IMR-90 (cell line): ENCODE results near the gene CLEC5A. TPM values are rescaled to one million over a fixed set of nuclear protein-coding genes. Genes with fewer than 3 reads are reported as not detected.

Experiments used
- ATAC-seq: fragments of 200-7000 bp; cut with Tn5 transposase; 2 replicates; pipeline ENCODE4 v1.9.1; 2020; ENCODE audit warnings: low read depth, mild to moderate bottlenecking, moderate library complexity
- BruUV-seq: library from RNA; stranded (reverse); fragments of 400-500 nt; replicated peaks from 2 replicates; lab custom pipeline; 2021; lab: Mats Ljungman, UMichigan
- CTCF ChIA-PET: fragments of 300-600 bp; formaldehyde crosslinking; extraction: SDS; loops from one replicate; lab custom pipeline; 2021; ENCODE audit warnings: antibody characterized with exemption; lab: Yijun Ruan, JAX
- POLR2A ChIA-PET: fragments of 300-600 bp; sonication (Branson Sonifier 250); formaldehyde crosslinking; loops from one replicate; lab custom pipeline; 2022; ENCODE audit warnings: antibody characterized with exemption; ENCODE audit not compliant: unreplicated experiment; lab: Charles Lee
- DNase-seq: peaks from one replicate; pipeline ENCODE4 v3.0.0; 2013
- H2AFZ ChIP-seq: replicated peaks from 2 replicates; pipeline ENCODE3; 2013; ENCODE audit warnings: low read length, mild to moderate bottlenecking; ENCODE audit not compliant: poor library complexity
- H2AK5ac ChIP-seq: 2 replicates; pipeline ENCODE4 v1.6.1; 2013; ENCODE audit warnings: low read depth, low read length, inconsistent platforms
- H2AK9ac ChIP-seq: replicated peaks from 2 replicates; pipeline ENCODE3; 2013; ENCODE audit warnings: mild to moderate bottlenecking, low read depth, low read length, moderate library complexity; ENCODE audit not compliant: poor library complexity
- H2BK120ac ChIP-seq: 2 replicates; pipeline ENCODE4 v1.6.1; 2013; ENCODE audit warnings: low read depth, low read length, inconsistent platforms
- H2BK15ac ChIP-seq: 3 replicates; pipeline ENCODE4 v1.6.1; 2013; ENCODE audit warnings: low read depth, low read length, inconsistent platforms
- H2BK20ac ChIP-seq: 2 replicates; pipeline ENCODE4 v1.6.1; 2013; ENCODE audit warnings: low read depth, mild to moderate bottlenecking, inconsistent platforms, low read length, moderate library complexity
- H2BK5ac ChIP-seq: 2 replicates; pipeline ENCODE4 v1.6.1; 2013; ENCODE audit warnings: mild to moderate bottlenecking, low read depth, low read length, inconsistent platforms; ENCODE audit not compliant: poor library complexity, severe bottlenecking
- H3K14ac ChIP-seq: replicated peaks from 2 replicates; pipeline ENCODE4 v1.6.1; 2013; ENCODE audit warnings: low read depth, low read length, inconsistent platforms
- H3K18ac ChIP-seq: 2 replicates; pipeline ENCODE4 v1.6.1; 2013; ENCODE audit warnings: low read depth, low read length, control low read depth
- H3K23ac ChIP-seq: 2 replicates; pipeline ENCODE4 v1.6.1; 2013; ENCODE audit warnings: low read depth, low read length, inconsistent platforms
- H3K27ac ChIP-seq: 2 replicates; pipeline ENCODE4 v1.5.1; 2013; ENCODE audit warnings: mild to moderate bottlenecking, control low read depth, low read length; ENCODE audit not compliant: insufficient read depth
- H3K27me3 ChIP-seq: 2 replicates; pipeline ENCODE4 v1.6.1; 2013; ENCODE audit warnings: low read length; ENCODE audit not compliant: control insufficient read depth, insufficient read depth
- H3K36me3 ChIP-seq: 2 replicates; pipeline ENCODE4 v1.6.1; 2013; ENCODE audit warnings: low read length, mixed read lengths; ENCODE audit not compliant: control insufficient read depth, insufficient read depth
- H3K4ac ChIP-seq: 2 replicates; pipeline ENCODE4 v1.6.1; 2013; ENCODE audit warnings: low read depth, low read length, inconsistent platforms
- H3K4me1 ChIP-seq: 2 replicates; pipeline ENCODE4 v1.6.1; 2013; ENCODE audit warnings: low read length, mixed read lengths; ENCODE audit not compliant: control insufficient read depth, insufficient read depth
- H3K4me2 ChIP-seq: 2 replicates; pipeline ENCODE4 v1.6.1; 2013; ENCODE audit warnings: low read depth, mild to moderate bottlenecking, control low read depth, low read length, moderate library complexity
- H3K4me3 ChIP-seq: 2 replicates; pipeline ENCODE4 v1.5.1; 2013; ENCODE audit warnings: low read depth, mild to moderate bottlenecking, control low read depth, low read length, moderate library complexity; ENCODE audit not compliant: insufficient read depth
- H3K56ac ChIP-seq: 2 replicates; pipeline ENCODE4 v1.6.1; 2013; ENCODE audit warnings: low read length, inconsistent platforms; ENCODE audit not compliant: insufficient read depth; ENCODE audit errors: extremely low read depth
- H3K79me1 ChIP-seq, 2 experiments: 2 replicates each; pipeline ENCODE4 v1.6.1; 2013; ENCODE audit warnings: low read length in 2 of 2, inconsistent platforms in 1 of 2, low read depth in 1 of 2
- H3K9ac ChIP-seq: 2 replicates; pipeline ENCODE4 v1.6.1; 2013; ENCODE audit warnings: low read depth, low read length, control low read depth
- H3K9me1 ChIP-seq: 2 replicates; pipeline ENCODE4 v1.6.1; 2013; ENCODE audit warnings: low read length, inconsistent platforms; ENCODE audit not compliant: insufficient read depth
- H3K9me3 ChIP-seq: 2 replicates; pipeline ENCODE4 v1.6.1; 2013; ENCODE audit warnings: low read length; ENCODE audit not compliant: control insufficient read depth, insufficient read depth
- H4K20me1 ChIP-seq: 2 replicates; pipeline ENCODE4 v1.6.1; 2013; ENCODE audit warnings: low read length, inconsistent platforms; ENCODE audit not compliant: insufficient read depth
- H4K5ac ChIP-seq: 2 replicates; pipeline ENCODE4 v1.6.1; 2013; ENCODE audit warnings: mild to moderate bottlenecking, low read depth, low read length, control low read depth
- H4K8ac ChIP-seq, 2 experiments: 2 replicates each; pipeline ENCODE4 v1.6.1; 2013; ENCODE audit warnings: low read depth in 2 of 2, low read length in 2 of 2, control low read depth in 1 of 2, inconsistent platforms in 1 of 2
- H4K91ac ChIP-seq: 2 replicates; pipeline ENCODE4 v1.6.1; 2013; ENCODE audit warnings: low read depth, low read length, inconsistent platforms; ENCODE audit not compliant: insufficient read depth
- BHLHE40 ChIP-seq: fragments of 150-350 bp; IDR thresholded peaks from 2 replicates; pipeline ENCODE4 v1.6.1; 2016; ENCODE audit warnings: mild to moderate bottlenecking, low read depth, low read length
- CEBPB ChIP-seq: IDR thresholded peaks from 2 replicates; pipeline ENCODE4 v1.6.1; 2012; ENCODE audit warnings: low read depth, low read length, improper control_type of control experiment
- CHD1 ChIP-seq: IDR thresholded peaks from 2 replicates; pipeline ENCODE4 v1.6.1; 2012; ENCODE audit warnings: low read depth, low read length, improper control_type of control experiment
- ELK1 ChIP-seq: fragments of 150-350 bp; IDR thresholded peaks from 2 replicates; pipeline ENCODE4 v1.6.1; 2016; ENCODE audit warnings: low read depth, mild to moderate bottlenecking, low read length, moderate library complexity, borderline replicate concordance
- FOS ChIP-seq: fragments of 150-350 bp; IDR thresholded peaks from 2 replicates; pipeline ENCODE4 v1.6.1; 2016; ENCODE audit warnings: low read depth, low read length
- MAFK ChIP-seq: IDR thresholded peaks from 2 replicates; pipeline ENCODE4 v1.6.1; 2012; ENCODE audit warnings: low read depth, low read length, improper control_type of control experiment
- MAZ ChIP-seq: IDR thresholded peaks from 2 replicates; pipeline ENCODE4 v1.6.1; 2012; ENCODE audit warnings: low read depth, mild to moderate bottlenecking, low read length, improper control_type of control experiment, moderate library complexity, borderline replicate concordance
- MXI1 ChIP-seq: IDR thresholded peaks from 2 replicates; pipeline ENCODE4 v1.6.1; 2012; ENCODE audit warnings: low read depth, mild to moderate bottlenecking, low read length, moderate library complexity, borderline replicate concordance
- POLR2A ChIP-seq: IDR thresholded peaks from 2 replicates; pipeline ENCODE4 v1.6.1; 2012; ENCODE audit warnings: mild to moderate bottlenecking, low read depth, low read length
- RAD21 ChIP-seq: IDR thresholded peaks from 2 replicates; pipeline ENCODE4 v1.6.1; 2012; ENCODE audit warnings: low read length, improper control_type of control experiment
- RCOR1 ChIP-seq: IDR thresholded peaks from 2 replicates; pipeline ENCODE4 v1.6.1; 2012; ENCODE audit warnings: mild to moderate bottlenecking, low read length, improper control_type of control experiment; ENCODE audit not compliant: insufficient replicate concordance
- RFX5 ChIP-seq: IDR thresholded peaks from 2 replicates; pipeline ENCODE4 v1.8.0; 2012; ENCODE audit warnings: low read depth, mild to moderate bottlenecking, low read length, moderate library complexity
- SMC3 ChIP-seq: fragments of 150-350 bp; IDR thresholded peaks from 2 replicates; pipeline ENCODE4 v1.6.1; 2016; ENCODE audit warnings: low read depth, mild to moderate bottlenecking, antibody characterized with exemption, low read length, moderate library complexity
- USF2 ChIP-seq: fragments of 150-350 bp; IDR thresholded peaks from 2 replicates; pipeline ENCODE4 v1.6.1; 2017; ENCODE audit warnings: mild to moderate bottlenecking, antibody characterized with exemption, low read length, low read depth
- WGBS, 2 experiments: methylation state at CpG; one replicate each; pipeline versions ENCODE4 v1.1.5 to v1.1.7; 2013; ENCODE audit warnings: missing lambda C conversion rate in 2 of 2; ENCODE audit not compliant: insufficient read length in 1 of 2; ENCODE audit errors: extremely low coverage in 2 of 2; 5-methylcytosine and 5-hydroxymethylcytosine counted together
- dilution Hi-C: fragments of 300-500 bp; cut with HindIII; formaldehyde crosslinking; loops from one replicate; pipeline ENCODE4 v1.14.3; 2018; ENCODE audit warnings: low sequenced_read_pairs; ENCODE audit not compliant: unreplicated experiment
- in situ Hi-C: fragments of 300-500 bp; cut with MboI; formaldehyde crosslinking; loops from 3 replicates; pipeline ENCODE4 v1.14.3; 2019; ENCODE audit warnings: low sequenced_read_pairs, inconsistent platforms, mixed read lengths
- intact Hi-C: fragments of 100-400 bp; cut with micrococcal nuclease; formaldehyde crosslinking; loops from 2 replicates; pipeline ENCODE4 v1.10.0; 2022
- polyA plus RNA-seq, 3 experiments: library from polyadenylated mRNA; depleted of rRNA; stranded (reverse); fragments of >200 nt; gene quantifications; 2 replicates each; pipeline ENCODE4 v1.2.3, GENCODE V29; 2012; ENCODE audit warnings: low replicate concordance in 1 of 3
- total RNA-seq: library from RNA; depleted of rRNA; stranded (reverse); fragments of >200 nt; gene quantifications from 2 replicates; pipeline ENCODE4 v1.2.3, GENCODE V29; 2012

Gene CLEC5A
- total and polyA plus RNA-seq, 2 of the 4 experiments (the other 2 are of a cell fraction): not detected

GRCh38 chr7:141992688-141993087, 45.9 kb upstream of the CLEC5A start:
- dilution Hi-C loops: no loop called here
- 20% methylated on average over 1 of the region's 4 CpGs; no CpG with 5 or more reads in 1 of the 2 experiments for WGBS, 2 experiments

More at GRCh38 chr7:141992688-141993087, 45.9 kb upstream of the CLEC5A start:
- Histone ChIP-seq H3K18ac (no peak overlapping the region), H4K5ac (no peak overlapping the region), H3K4me1 (no peaks in the 10 kb centered on the region), H3K79me1 (no peaks in the 10 kb centered on the region), H2AK9ac (no peak overlapping the region), H3K4ac (no peak overlapping the region), H3K14ac (no peak overlapping the region), H2AFZ (no peak overlapping the region), H3K36me3 (no peaks in the 10 kb centered on the region), H3K9me3 (peaks cover 25% of the 10 kb centered on the region), H3K27ac (no peak overlapping the region), H3K23ac (no peak overlapping the region), H2BK15ac (no peak overlapping the region), H3K9me1 (no peaks in the 10 kb centered on the region), H4K91ac (no peak overlapping the region), H3K4me2 (no peak overlapping the region), H4K8ac (no peak overlapping the region), H2BK5ac (no peak overlapping the region), H4K20me1 (no peaks in the 10 kb centered on the region), H3K27me3 (no peaks in the 10 kb centered on the region), H2AK5ac (no peak overlapping the region), H3K56ac (no peak overlapping the region), H3K9ac (no peak overlapping the region), H2BK20ac (no peak overlapping the region), H3K4me3 (no peak overlapping the region), H2BK120ac (no peak overlapping the region)
- BruUV-seq: no TSS peak
- TF ChIP-seq CEBPB (no peak), BHLHE40 (no peak), RAD21 (no peak), POLR2A (no peak), MAZ (no peak), SMC3 (no peak), RCOR1 (no peak), MAFK (no peak), USF2 (no peak), MXI1 (no peak), FOS (no peak), ELK1 (no peak), RFX5 (no peak), CHD1 (no peak)
- ATAC-seq (no peak), DNase-seq (no peak)
- in situ Hi-C loops (no loop called here), intact Hi-C loops (no loop called here)
- CTCF ChIA-PET: no interaction called here
- POLR2A ChIA-PET: no interaction called here
